HG03025 (cell line): ENCODE data around the gene CDKAL1.
"Not testable (repeated sequence)": the region's sequence is repeated elsewhere in the genome, so short reads cannot be mapped to it uniquely, and the experiment has no call there.

Source experiments
- ATAC-seq: cut with Tn5 transposase; IDR thresholded peaks from one replicate; pipeline ENCODE4 v1.9.1; 2021; ENCODE audit warnings: mild to moderate bottlenecking, moderate library complexity; ENCODE audit not compliant: unreplicated experiment, low FRiP score

CDKAL1 gene

DNA sequence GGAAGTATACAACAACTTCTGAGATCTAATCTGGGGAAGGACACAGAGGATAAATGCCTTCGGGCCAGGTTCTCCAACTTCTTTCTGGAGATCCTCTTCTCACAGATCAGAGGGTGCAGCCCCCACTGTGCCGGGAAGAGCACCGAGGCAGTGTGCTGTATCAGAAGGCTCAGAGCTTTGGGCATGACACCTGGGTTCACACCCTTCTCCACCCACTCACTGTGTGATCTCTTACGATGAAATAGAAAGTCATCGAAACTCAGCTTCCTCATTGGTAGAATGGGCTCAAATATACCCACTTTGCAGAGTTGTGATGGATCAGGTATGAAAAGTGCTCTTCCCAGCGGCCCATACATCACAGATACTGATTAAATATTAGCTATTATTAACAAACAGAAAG, 711.8 kb downstream of the CDKAL1 start:
- no peak for ATAC-seq

DNA sequence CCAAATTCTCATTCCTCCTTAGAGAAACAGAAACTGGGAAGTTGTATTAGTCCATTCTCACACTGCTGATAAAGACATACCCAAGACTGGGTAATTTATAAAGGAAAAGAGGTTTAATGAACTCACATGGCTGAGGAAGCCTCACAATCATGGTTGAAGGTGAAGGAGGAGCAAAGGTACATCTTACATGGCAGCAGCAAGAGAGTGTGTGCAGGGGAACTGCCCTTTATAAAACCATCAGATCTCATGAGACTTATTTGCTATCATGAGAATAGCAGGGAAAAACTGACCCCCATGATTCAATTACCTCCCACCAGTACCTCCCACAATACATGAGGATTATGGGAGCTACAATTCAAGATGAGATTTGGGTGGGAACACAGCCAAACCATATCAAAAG, 720.2 kb downstream of the CDKAL1 start:
- not testable (repeated sequence) for ATAC-seq

DNA sequence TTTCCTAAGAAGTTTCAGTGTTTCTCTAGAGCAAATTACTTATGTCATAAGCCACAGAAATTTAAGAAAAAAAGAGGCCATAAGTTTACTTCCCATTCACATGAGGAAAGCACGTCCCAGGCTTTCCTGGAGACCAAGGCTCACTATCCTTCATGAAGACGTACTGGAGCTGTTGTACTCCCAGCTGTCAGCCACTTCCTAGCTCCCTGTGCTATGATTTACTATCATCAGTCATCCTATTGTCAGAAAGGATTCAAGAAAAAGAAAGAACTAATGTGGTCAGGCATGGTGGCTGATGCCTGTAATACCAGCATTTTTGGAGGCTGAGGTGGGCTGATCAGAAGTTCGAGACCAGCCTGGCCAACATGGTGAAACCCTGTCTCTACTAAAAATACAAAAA, 721.9 kb downstream of the CDKAL1 start:
- no peak for ATAC-seq

DNA sequence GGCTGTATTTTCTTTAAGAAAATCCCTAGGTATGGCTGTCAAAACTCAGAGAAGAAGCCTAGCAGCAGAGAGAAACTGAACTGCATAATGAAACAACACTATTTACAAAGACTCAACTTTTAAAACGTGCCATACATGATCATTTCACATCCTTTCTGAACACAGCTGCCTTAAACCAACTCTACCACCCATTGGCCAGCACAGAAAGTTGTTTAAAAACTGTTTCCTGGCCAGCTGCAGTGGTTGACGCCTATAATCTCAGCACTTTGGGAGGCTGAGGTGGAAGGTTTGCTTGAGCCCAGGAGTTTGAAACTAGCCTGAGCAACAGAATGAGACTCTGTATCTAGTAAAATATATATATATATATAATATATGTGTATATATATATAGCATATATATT, 722.9 kb downstream of the CDKAL1 start:
- ATAC-seq = no peak

DNA sequence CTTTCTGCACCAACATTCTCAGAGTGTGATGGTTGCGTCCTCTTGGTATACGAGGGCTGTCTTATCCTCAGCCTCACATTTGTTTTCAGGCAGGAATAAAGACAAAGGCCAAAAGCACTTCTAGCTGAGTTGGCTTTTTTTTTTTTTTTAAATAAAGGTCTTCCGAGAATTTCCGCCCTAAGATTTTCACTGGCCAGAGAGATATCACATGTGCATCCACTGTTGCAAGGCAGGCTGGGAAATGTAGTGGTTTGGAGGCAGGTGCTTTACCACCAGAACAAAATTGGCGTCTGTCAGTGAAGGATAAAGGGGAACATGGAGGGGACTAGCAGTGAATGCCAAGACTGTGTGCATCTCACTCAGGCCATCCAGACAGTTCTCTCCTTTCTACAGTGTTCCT, 724.4 kb downstream of the CDKAL1 start:
- no peak for ATAC-seq

DNA sequence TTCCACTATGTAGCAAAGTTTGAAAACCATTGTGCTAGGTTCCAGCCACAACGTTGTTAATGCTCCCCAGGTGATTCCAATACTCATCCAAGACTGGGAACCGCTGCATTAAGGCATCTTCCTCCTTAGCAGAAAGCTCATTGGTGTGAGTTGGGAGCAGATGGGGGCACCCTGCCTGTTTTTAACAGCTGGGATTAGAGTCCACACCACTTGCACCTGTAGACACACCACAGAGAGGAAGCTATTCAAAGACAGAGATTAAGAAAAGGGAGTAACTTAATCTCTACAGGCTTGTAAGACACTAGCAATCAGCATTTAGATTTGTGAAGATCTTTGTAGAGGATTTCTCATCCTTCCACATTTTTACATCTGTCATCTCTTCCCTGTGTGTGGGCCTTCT, 725.4 kb downstream of the CDKAL1 start:
- ATAC-seq = no peak

DNA sequence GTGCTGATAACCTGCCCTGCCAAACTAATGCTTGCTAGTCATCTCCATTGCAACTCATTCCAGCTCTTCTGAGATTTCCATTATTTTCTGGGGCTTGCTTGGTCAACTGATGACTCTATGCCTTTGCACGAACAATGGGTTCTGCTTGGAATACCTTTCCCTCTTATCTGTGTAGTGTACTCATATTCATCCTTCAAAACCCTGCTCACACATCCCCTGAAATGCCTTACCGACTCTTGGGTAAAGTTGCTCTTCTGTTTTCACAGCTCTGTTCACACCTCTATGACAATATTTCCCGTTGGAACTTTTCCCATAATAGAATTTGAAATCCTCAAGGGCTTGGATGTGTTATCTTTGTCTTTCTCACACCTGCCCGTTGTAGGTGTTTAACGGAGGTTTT, 728.2 kb downstream of the CDKAL1 start:
- ATAC-seq = no peak

DNA sequence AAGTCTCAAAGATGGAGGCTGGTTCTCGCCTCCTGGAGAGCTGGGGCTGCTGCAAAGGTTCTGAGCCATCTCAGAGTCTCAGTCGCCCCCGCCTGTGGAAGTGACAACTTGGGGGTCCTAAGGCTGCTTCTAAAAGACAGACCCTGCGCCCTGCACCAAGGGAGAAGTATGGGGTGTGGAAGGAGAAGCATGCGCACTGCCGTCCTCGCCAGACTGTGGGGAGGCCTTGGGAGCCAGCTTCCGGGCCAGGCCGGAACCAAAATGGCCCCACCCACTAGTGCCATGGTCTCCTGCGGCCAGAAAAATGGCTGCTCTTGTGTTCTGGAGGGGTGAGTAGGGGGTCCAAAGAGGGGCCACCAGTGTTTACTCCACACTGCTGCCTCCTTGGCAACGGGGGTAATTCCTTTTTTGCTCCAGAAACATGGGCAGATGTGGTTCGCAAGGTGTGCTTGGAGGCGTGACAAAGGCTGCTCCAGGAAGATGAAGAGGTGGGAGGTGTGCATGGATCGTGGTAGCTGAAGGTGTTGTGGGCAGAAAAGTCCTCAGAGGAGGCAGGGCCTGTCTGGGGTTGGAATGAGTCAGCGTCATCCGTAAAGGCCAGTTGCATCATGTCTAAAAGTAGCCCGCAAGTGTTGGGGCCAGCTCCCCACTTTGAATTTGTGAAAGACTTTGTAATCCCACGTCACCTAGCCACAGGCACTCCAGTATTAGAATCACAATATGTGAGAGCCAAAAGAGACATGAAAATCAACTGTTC, 729.5 kb downstream of the CDKAL1 start:
- ATAC-seq = no peak

DNA sequence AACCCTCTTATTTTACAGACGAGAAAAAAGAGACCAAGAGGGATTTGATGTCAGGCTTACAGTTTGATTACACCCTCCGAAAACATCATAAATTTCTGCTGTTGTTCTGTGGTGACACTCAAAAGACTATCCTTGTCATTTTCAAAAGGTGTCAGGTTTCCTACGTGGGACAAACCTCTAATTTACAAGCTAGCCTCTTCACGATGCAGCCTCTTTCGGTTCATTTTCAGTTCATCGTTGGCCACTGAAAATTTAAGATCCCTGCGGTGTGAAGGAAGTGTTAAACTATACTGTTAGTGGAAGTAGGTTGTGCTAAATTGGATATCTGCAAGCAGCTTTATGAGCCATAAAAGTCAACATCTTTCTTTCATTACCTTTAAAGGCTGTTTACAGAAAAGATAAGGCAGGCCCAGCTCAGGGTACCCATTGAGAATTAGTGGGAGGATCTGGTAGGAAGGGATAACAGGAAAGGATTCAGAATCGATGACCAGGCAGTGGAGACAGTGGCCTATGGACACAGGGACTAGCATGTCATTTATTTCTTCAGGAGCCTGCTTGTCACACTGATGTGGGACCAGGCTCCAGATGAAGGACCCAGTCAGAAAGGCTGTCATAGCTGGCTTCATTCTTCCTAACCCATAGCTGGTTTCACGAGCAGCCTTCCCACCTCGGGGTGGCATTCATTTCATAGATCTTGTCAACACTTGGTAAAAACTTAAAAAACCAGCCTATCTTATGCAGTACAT, 730.2 kb downstream of the CDKAL1 start:
- no peak for ATAC-seq

DNA sequence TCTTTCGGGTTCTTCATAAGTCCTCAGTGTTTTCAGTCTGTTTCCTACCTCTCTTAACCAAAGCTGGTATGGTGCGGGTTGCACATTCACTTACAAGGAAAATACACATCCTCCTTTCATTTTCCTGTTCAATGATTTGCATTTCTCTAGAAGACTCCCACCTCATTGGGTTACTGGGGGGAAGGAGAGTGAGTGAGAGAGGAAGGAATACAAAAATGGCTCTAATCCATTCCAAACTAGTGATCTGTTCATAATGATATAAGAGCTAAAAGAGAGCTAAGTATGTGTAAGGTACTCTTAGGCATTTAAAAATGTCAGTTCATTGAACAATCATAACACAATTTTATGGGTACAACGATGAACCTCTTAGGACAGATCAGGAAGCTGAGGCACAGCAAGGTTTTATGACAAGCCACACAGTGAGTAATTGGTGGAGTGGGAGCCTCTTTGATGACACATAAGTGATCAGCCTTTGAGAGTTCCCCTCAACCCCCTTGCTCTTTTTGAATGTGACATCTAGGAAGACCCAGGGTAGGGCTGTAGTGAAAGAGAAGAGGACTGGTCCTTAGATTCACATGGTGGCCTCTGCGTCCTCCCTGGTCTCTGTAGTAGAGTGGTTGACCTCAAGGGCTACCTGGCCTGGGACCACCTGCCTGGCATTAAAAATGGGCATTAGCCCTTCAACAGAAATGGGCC, 730.9 kb downstream of the CDKAL1 start:
- ATAC-seq = no peak

DNA sequence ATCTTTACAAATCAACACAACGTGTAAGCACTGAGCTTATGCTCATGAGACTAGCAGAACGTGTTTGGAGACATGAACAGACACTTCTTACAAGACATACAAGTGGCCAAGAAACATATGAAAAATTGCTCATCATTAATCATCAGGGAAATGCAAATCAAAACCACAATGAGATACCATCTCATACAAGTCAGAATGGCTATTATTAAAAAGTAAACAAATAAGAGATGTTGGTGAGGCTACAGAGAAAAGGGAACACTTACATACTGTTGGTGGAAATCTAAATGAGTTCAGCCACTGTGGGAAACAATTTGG, 731.4 kb downstream of the CDKAL1 start:
- no peak for ATAC-seq

DNA sequence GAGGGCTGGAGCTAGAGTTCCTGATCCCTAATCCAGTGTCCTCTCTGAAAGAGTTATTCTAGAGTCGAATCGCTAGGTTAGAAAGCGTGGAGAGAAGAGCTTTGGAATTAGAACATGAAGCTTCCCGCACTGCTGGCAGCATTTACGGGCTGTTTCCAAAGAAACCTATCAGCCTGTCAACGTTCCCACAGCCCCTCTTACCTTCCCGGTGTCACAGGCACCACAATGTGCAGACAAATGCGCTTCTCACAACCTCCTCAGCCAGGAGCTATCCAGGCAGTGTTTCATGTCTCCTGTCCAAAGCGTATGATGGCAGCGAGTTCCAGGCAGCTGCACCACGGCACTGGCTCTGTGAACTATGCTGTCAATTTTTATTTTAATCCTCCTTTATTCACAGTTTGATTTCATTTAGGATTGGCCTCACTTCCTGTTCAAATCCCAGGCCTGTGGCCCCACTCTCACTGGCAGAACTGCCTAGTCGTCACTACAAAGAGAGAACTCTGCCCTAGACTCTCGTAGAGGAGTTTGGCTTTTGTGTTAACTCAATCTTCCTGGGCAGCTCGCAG, 736.5 kb downstream of the CDKAL1 start:
- ATAC-seq = no peak

DNA sequence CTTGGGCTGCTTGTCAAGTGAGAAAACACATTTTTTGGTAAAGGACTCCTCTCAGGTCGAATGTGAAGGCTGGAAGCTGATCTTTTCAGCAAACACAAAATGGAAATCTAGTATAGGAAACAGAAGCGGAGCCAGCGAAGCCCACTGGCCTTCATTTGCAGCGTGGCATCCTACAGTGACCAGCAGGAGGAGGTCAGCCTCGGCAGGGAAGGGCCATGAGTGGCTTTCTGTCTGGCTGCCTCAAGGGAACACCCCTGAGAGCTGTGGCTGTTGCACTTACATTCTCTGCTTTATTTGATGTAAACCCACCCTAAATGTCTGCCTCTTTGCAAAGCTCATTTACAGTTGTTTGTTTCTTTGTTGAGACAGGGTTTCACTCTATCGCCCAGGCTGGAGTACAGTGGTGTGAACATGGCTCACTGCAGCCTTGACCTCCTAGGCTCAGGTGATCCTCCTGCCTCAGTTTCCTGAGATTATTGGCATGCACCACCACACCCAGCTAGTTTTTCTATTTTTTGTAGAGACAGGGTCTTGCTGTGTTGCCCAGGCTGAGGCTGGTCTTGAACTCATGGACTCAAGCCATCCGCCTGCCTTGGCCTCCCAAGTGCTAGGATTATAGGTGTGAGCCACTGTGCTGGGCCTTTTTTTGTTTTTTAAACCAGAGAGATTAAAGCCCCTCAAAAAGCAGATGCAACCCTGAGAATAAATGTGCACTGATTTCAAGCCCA, 737.3 kb downstream of the CDKAL1 start:
- ATAC-seq = no peak

DNA sequence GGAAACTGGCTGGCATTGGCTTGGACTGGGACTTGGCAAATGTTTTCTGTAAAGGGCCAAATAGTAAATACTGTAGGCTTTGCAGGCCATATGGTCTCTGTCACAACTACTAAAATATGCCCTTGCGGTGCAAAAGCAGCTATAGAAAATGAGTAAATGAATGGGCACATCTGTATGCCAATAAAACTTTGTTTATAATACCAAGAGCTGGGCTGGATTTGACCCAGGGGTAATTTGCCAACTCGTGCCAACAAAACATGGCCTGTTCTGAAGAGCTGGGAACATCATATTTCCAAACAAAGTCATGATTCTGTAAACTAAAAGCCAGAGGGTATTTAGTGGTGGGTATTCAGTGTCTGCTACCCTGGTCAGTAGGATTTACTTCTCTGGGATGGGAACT, 739.2 kb downstream of the CDKAL1 start:
- no peak for ATAC-seq

DNA sequence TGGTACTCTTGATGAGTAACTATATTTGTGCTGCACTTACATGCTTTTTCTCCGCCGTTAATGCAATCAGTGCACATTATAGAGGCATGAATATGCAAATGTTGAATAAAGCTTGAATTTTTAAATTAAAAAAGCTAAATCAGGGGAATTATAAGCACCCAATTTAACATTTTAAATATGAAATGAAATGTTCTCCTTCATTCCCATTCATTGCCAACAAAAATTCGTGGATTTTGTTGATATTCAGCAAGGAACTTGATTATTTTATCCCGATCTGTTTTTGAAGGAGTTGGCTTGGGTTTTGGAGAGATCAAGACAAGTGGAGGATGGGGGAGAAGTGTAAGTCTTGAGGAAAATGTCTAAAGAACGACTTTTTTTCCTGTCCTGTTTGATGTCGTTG, 740.6 kb downstream of the CDKAL1 start:
- ATAC-seq = no peak

DNA sequence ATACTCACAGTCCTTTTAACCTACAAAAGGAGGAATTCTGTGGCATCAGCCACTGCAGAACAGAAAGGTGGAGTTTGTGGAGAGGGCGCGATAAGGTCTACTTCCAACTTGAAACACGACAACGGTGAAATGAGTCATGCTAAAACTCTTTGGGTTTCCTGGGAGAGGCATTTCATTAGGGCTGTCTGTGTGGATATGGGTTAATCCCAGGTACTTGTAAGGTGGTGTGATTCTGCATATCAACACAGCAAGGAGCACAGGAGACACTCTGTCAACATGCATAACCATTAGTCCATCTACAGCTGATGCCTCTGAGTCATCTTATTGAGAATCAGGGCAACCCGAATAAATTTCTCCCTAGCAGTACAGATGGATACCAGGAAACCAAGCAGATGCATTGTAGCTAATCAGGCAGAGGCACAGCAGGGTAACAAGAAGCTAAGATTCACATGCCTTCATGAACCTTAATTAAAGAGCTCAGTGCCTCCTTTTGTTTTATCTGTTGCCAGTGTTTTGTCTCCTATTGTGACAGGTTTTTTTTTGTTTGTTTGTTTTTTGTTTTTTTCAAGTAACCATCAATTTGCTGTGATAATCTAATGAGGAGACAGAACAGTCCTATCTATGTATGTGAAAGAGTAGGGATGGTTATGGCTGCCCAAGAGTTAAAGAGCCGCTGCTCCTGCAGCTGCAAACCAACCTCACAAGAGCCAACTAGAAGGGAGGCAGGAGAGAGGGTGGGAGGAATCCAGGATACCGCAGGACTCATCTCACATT, 743.5 kb downstream of the CDKAL1 start:
- no peak for ATAC-seq

DNA sequence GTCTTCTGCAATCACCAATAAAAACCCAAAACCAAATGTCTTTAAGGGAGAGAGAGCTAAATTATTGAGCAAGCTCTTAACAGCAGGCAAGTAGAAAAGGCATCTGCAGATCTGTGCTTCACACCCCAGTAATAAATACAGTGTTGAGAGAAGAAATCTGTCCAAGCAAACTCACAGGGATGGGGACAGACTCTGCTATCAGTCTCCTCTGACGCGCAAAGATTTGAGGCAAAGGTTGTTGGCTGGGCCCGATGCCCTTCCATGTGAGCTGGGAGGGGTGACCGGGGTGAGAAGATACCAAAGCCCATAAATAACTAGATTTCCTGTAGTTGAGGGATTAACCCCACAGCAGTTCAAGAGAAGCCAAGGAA, 744.1 kb downstream of the CDKAL1 start:
- ATAC-seq = no peak

DNA sequence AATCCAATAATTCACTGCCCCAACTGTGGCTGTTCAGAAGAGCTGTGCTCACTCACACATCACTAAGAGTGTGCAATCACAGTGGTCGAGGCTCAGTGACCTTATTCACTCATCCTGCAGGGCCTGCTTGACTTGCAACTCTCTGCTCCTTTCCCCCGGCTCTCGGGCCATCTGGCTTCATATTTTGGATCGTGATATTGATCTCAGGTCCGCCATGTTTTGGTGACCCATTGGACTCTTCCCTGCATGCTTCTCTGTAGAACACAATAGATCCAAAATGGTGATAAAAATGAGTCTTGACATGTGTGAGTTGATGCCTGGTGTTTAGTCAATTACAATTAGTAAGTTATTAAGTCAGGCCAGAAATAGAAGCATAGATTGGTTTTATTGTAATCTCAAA, 745.4 kb downstream of the CDKAL1 start:
- ATAC-seq = no peak

DNA sequence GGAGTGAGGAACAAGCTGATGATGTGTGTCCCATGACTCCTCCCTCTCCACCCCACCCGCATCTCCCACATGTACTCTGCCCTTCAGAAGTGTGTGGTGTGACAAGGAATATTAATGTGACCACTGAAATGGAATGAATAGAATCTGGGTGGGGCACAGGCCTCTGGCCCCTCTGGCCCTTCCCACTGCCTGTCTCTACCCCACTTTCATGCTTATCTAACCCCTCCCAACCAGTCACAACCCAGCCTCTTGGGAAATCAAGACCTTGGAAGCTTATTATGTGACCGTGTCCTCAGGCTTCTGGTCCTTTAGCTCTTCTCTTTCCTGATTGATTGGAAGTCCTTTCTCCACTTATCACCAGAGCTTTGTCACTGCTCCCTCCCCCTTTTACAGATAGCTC, 747.1 kb downstream of the CDKAL1 start:
- ATAC-seq = no peak
